NCI-H524 treated with DMSO at 0.1 percent for 48 hours (cell line): ENCODE results near the gene SOCS6.
"Not testable (repeated sequence)": the region's sequence is repeated elsewhere in the genome, so short reads cannot be mapped to it uniquely, and the experiment has no call there.

Source experiments
- DNase-seq: peaks from one replicate; lab custom pipeline; 2025; lab: John Stamatoyannopoulos, UW

Gene SOCS6, protein sequence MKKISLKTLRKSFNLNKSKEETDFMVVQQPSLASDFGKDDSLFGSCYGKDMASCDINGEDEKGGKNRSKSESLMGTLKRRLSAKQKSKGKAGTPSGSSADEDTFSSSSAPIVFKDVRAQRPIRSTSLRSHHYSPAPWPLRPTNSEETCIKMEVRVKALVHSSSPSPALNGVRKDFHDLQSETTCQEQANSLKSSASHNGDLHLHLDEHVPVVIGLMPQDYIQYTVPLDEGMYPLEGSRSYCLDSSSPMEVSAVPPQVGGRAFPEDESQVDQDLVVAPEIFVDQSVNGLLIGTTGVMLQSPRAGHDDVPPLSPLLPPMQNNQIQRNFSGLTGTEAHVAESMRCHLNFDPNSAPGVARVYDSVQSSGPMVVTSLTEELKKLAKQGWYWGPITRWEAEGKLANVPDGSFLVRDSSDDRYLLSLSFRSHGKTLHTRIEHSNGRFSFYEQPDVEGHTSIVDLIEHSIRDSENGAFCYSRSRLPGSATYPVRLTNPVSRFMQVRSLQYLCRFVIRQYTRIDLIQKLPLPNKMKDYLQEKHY

DNA sequence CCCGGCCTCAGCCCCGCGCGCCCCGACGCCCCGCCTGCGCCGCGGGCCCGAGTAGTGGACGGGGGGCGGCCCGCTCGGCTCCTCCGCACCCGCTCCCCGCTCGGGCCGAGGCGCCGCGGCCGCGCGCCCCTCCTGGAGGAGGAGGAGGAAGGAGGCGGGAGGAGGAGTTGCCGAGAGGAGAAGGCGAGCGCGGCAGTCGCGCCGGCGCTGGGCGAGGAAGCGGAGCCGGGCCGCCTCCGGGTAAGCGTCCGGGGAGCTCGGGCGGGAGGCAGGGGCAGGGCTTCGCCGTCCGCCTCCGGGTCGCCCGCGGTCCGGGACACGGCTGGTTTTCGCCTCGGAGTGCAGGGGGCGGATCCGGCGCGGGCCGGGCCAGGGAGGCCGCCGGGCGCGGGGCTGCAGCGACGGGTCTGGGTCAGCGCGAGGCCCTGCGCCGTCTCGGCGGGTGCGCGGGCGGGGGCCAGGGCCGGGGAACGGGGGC is at the start of gene SOCS6:
SOCS6 (plus strand) TSS at position 195 of the 478 bp plus-strand sequence. CDS start 35,624 bp downstream, outside the sequence.
- DNase-seq: no peak

DNA sequence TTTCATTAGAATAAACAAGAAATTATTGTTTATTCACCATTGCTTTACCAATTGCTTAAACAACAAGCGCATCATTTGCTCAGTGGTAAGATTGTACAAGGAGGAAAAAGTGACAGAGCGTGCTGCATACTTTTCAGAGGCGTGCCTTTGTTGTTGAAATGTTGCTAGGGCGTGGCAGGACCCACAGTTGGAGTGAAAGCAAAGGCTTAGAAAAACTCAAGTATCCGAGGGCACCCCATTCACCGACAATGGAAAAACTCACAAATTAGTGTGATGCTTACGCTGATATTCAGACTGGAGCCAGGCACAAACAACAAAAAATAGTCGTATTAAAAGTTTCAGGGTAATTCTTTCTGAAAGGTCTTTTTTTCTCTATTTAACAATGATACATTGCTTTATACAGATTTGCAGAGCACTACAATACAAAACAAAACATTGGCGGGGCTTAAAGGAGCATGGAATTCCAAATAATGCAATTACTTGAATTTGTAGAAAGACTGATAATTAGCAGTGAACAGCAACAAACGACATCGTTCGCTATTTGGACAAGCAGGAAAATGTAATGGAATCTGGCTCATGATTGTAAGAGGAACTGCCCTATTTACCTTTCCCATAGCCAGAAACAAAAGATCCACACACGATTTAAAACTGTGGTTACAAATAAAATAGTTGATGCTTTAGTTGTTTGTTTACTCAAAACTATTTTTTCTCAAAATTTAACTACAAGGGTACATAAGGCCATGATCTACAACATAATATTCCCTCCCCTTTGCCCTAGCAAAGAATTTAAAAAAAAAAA is 45.5 kb upstream of the SOCS6 start:
- no peak for DNase-seq

DNA sequence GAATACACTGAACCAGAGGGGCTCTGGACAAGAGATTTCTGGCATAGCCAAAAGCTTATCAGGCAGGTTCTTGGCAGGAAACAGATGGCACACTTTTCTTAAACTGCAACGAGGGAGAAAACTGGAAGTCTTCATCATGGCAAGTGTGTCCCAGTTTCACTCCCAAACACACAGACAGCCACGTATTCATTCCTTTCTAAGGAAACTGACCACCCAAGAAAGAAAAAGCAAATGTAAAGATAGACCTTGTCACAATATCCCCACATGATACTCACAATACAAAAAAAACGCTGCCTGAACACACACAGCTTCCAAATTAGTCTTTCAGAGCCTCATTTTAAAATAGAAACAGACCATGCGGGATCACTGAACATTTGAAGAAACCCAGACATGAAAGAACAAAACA is 42.8 kb upstream of the SOCS6 start:
- DNase-seq: no peak

DNA sequence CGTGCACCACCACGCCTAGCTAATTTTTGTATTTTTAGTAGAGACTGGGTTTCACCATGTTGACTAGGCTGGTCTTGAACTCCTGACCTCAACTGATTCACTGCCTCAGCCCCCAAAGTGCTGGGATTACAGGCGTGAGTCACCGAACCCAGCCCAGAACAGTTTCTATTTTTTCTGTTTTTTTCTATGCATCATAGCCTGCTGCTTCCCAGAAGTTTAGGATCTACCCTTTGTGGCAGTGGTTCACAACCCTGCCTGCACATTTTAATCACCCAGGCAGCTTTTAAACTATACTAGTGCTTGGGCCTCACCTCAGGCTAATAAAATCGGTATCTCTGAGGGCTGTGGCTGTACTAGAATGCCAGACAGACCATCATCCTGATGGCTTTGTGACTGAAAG is 39.7 kb upstream of the SOCS6 start:
- DNase-seq: no peak

DNA sequence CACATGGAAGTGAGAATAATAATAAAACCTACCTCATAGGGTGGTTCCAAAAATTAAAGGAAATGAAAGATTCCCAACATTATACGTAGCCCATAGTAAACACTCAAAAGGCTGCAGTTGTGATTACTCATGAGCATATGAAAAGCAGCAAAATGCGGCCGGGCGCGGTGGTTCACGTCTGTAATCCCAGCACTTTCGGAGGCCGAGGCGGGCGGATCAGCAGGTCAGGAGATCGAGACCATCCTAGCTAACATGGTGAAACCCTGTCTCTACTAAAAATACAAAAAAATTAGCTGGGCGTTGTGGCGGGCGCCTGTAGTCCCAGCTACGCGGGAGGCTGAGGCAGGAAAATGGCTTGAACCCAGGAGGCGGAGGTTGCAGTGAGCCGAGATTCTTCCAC is 39.0 kb upstream of the SOCS6 start:
- DNase-seq: not testable (repeated sequence)

DNA sequence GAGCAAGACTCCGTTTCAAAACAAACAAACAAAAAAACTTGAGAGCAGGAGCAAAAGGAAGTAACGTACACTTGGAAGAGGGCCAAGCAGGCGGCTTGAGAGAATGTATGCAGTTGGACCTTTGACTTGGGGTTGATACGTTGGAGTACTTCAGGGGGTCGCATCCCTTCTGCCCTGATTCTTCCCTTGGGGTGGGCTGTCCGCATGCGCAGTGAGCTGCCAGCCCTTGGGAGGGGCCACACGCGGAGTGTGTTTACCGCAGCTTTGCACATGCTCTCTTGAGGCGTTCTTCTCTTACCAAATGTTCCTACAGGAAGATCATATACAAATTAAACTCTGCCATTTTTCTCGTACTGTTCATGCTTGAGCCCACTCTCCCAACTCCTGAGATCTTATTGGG is 38.1 kb upstream of the SOCS6 start:
- DNase-seq: no peak

DNA sequence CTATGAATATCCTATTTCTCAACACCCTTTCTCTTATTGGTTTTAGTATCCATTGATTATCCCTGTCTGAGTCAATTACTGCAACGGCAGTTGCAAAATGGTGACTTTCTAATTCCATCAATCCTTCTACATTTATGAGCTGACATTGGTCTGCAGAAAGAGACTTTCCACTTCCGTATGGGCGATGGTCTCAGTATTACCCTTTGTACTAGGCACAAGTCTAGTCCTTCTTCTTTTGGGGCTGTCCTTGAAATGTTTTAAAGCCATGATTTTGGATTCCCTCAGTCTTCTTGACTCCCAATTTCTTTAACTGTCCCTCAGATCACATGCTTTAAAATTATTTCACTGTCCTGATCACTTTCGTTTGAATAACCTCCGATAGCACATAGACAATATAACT is 32.7 kb upstream of the SOCS6 start:
- DNase-seq: no peak

DNA sequence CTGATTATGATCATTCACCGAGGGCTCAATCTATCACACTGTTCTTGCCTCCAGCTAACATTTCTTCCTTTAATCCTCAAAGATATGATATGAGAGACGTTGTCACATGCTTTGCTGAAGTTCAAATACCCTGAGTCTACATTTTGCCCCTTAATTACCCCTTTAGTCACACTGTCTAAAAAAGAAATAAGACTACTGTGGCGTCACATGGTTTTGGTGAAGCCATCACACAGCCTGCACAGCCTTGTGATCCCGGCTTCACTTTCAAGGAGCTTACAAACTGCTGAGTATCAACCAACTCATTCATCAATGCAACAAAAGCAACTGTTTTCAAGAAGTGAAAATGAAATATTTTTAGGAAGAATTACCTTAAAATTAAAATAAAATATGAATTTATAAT is 31.9 kb upstream of the SOCS6 start:
- no peak for DNase-seq

DNA sequence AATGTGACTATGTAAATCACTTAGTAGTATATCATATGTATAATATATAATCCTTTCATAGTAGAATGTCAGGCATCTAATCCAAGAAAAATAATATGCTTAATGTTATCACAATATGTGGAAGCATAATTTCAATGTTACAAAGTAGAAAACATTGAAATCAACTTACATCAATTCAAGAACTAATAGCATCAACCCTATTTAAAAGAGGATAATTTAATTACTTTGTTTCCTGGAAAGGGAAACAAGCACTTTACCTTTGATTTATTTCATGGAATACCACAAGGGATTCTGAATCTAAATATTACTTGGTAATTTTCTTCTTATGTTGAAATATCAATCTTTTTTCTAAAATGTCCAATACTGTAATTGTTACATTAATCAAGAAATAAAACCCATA is 30.6 kb upstream of the SOCS6 start:
- no peak for DNase-seq

DNA sequence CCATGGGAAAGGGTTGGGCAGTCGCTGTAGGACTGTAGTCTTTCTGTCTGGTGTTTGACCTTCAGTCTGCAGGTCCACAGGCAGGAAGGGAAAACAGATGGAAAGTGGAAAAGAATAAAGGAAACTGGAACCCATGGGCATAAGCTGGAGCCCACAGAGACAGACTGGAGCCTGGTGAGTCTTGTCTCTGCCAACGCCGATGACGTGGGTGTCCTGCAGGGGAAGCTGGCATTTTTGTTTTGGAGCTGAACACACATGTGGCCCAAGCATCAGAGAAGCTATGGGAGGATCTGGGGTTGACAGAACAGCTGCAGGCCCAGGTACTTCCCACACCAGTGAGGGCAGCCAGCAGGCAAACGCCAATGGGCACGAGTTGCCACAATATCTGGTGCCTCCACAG is 28.2 kb upstream of the SOCS6 start:
- no peak for DNase-seq

DNA sequence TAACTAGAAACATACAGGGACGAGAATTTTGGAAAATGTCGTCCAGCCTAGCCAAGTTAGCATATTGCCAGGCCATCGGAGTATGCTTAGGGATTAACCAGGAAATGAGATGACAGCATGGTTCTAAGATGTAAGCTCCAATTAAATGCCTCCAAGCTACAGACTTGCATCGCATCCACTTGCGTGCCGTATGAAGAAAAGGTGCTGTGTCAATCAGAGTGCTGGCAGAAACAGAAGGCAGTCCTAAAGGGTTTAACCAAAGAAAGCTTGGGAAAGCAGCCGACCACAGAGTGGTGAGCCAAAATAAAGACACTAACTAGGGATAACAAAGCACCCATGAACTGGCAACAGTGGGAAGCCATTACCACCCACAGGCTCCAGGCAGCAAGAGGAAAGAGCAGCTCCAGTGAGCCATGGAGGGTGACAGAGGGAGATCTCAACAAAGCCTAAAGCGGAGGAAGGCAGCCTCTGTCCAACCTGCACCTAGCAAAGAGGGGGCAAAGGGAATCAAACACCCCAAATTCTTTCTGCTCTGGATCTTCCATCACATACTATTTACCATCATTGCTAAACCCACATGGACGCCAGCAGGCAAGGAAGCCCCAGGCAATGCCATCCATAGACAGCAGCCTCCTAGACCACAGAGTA is 27.6 kb upstream of the SOCS6 start:
- no peak for DNase-seq

DNA sequence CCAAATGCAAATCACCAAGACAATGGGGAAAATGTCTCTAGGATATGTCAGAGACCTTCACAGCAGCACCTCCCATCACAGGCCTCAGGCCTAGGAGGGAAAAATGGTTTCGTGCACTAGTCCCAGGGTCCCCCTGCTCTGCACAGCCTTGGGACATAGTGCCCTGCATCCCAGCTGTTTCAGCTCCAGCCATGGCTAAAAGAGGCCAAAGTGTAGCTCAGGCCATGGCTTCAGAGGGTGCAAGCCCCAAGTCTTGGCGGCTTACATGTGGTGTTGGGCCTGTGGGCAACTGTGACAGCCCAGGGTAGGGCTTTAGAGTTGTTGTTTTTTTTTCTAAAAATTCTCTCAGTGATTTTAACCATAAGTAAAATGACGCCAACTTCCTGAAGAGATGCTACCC is 25.5 kb upstream of the SOCS6 start:
- no peak for DNase-seq

DNA sequence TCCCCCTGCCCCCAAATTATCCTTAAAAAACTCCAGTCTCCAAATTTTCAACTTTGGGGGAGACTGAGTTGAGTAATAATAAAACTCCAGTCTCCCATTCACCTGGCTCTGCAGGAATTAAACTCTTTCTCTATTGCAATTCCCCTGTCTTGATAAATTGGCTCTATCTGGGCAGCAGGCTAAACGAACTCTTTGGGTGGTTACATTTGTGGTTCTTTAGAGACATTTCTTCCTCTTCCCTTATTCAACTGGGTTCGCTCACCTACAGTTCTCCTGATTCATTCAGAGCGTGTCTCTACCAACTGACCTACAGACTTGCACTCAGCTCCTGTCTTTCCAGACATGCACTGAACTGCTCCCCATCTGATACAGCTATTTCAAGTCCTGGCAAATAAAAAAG is 17.1 kb upstream of the SOCS6 start:
- DNase-seq: no peak

DNA sequence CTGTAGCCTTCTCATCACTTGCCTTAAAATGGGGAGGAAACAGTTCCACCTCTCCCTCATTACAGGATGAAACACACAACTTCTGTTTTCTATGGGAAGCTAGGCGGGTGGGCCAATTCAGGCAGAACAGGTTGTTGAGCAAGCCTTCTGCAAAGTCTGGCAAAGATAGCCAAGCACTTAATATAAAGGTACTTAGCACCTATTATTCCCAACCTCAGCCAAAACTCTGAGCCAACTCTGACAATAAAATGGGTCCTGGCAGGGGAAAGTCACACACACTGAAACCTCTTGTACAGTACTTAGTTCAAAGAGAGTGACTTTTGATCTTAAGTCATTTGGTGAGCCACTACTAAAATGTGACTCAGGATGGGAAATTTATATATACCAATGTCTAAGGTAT is 15.8 kb upstream of the SOCS6 start:
- no peak for DNase-seq

DNA sequence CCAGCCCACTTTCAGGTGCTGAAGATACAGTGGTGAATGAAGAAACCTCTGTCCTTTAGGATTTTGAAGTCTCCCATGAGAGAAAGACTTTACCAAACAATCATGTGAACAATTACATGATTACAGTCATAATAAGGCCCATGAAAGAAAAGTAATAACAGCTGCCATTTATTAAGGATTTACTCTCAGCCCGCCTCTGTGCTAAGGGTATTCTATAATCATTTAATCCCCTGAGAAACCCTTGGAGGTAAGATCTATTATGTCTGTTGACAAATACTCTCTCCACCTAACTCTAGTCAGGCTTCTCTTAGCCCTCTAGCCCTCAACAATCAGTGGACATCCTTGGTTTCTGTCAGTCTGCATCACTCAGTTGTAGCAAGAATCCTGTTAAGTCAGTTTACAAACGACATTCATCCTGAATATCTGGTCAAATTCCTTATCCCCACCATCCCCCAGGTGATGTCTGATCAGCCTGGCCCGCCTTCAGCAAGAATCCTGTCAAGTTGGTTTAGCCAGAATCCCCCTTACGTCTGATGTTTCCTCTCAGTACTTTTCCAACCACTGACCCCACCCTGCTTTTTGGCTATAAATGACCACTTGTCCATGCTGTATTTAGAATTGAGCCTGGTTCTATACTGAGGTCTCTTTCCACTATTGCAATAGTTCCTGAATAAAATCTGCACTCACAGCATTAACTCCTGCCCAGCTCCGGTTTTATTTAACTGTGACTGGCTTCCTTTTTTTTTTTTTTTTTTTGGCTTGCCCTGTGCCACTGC is 12.2 kb upstream of the SOCS6 start:
- DNase-seq: peak; percentile 6

DNA sequence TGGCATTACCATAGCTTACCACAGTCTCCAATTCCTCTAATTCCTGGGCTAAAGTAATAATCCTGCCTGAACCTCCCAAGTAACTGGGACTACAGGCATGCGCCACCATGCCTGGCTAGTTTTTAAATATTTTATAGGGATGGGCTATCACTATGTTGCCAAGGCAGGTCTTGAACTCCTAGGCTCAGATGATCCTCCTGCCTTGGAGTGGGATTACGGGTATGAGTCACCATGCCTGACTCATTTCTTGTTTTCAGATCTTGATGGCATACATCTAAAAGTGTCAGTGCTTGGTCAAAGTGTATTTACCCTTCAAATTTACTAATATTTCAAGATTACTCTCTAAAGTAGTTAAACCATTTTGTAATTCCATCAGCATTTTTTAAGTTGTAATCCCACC is 9.4 kb upstream of the SOCS6 start:
- DNase-seq: no peak

DNA sequence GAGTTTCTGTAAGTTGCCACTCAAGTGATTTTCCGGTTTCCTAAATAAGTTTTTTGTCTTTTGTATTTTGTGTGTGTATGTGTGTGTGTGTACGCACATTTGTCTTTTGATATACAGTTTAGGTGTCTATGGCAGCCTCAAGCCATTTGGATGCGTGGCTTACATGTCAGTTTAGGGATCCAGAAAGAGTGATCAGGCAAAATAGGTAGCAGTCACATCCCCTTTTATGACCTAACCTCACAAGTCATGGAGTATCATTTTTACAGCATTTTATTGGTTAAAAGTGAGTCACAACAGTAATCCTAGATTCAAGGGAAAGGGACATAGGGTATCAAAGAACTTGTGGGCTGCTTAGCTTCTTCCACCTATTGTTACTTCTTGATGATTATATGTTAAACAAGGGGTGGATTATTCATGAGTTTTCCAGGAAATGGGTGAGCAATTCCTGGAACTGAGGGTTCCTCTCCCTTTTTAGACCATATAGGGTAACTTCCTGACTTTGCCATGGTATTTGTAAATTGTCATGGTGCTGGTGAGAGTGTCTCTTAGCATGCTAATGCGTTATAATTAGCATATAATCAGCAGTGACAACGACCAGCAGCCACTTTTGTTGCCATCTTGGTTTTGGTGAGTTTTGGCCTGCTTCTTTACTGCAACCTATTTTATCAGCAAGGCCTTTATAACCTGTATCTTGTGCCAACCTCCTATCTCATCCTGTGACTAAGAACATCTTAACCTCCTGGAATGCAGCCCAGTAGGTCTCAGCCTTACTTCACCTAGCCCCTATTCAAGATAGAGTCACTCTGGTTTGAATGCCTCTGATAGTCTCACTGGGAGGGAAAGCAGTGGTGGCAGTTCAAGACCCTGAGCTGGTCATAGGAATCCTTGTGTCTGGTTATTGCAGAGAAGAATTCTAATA is 8.6 kb upstream of the SOCS6 start:
- no peak for DNase-seq

DNA sequence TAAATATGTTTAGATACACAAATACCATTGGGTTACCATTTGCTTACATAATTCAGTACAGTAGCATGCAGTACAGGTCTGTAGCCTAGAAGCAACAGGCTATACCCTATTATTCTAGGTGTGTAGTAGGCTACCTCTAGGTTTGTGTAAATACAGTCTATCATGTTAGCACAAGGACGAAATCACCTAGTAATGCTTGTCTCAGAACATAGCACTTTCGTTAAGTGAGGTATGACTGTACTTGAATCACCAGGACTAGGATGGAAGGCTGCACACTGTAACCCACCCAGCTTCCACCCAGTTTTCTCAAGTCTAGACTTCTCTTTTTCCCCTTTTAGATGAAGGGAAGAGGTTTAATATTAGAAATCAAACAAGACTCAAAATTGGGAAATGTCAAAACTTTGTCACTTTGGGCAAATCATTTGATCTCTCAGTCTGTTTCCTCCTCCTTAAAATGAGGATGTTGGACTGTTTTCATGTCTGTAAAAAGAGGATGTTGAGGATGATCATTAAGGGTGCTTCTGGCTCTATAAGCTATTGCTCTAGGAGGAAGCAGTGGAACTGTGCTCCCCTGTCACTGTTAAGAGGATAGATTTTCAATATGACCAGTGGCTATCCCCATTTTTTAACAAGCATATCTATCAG is 3.7 kb upstream of the SOCS6 start:
- DNase-seq: no peak

DNA sequence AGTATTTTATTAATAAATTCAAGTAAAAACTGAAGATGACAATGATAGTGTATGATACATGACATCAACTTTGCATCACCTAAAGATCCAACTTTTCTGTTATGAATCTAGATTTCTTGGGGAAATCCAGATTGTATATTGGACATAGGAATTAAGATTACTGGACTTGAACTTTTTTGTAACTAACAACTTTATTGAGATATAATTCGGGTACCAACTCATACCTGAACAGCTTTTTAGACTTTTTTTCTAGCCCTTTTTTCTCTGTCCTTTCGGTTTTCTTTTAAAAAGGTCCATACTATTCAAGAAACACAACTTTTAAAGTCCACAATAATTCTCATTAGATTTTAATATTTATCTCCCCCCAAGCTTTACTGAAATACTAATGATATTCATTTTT is 1.1 kb upstream of the SOCS6 start:
- no peak for DNase-seq
